HL-60 (cell line): ENCODE results near the gene AKAP6.

Experiments
- CTCF ChIP-seq: IDR thresholded peaks from one replicate; pipeline ENCODE4 v1.5.1; 2011; ENCODE audit warnings: low read length, control low read depth, inconsistent platforms; ENCODE audit not compliant: insufficient read depth
- GABPA ChIP-seq: IDR thresholded peaks from 2 replicates; pipeline ENCODE4 v1.6.1; 2012; ENCODE audit warnings: low read depth
- POLR2AphosphoS5 ChIP-seq: IDR thresholded peaks from 2 replicates; pipeline ENCODE4 v1.6.1; 2012; ENCODE audit warnings: low read depth
- REST ChIP-seq: IDR thresholded peaks from 2 replicates; pipeline ENCODE4 v1.6.1; 2012; ENCODE audit warnings: low read depth; ENCODE audit not compliant: insufficient replicate concordance
- SPI1 ChIP-seq: IDR thresholded peaks from 2 replicates; pipeline ENCODE4 v1.6.1; 2012; ENCODE audit warnings: low read depth, mild to moderate bottlenecking, borderline replicate concordance

GRCh38 chr14:32331206-32331605 is 2.1 kb downstream of the AKAP6 start:
- no peak for TF ChIP-seq CTCF
- no peak for TF ChIP-seq GABPA
- TF ChIP-seq REST = no peak
- TF ChIP-seq POLR2AphosphoS5 = no peak
- TF ChIP-seq SPI1 = no peak
